GM18526 (cell line): Measurements from ENCODE around the gene TNNC2.

Experiments used
- POLR2A ChIP-seq: IDR thresholded peaks from 3 replicates; pipeline ENCODE4 v1.6.1; 2011; ENCODE audit not compliant: insufficient read length; ENCODE audit errors: extremely low read depth

The TNNC2 gene

GRCh38 chr20:45833030-45833882, 6.1 kb upstream of the TNNC2 start, which contains the start of gene SNX21:
SNX21 (plus strand) TSS chr20:45833799; CDS start chr20:45833920, 121 bp downstream.
- no peak for TF ChIP-seq POLR2A

- TF ChIP-seq POLR2A = no peak
Observed at GRCh38 chr20:45832619-45833018, 5.5 kb upstream of the TNNC2 start.

- TF ChIP-seq POLR2A = no peak
Observed at GRCh38 chr20:45828589-45828988, 1.5 kb upstream of the TNNC2 start.

DNA sequence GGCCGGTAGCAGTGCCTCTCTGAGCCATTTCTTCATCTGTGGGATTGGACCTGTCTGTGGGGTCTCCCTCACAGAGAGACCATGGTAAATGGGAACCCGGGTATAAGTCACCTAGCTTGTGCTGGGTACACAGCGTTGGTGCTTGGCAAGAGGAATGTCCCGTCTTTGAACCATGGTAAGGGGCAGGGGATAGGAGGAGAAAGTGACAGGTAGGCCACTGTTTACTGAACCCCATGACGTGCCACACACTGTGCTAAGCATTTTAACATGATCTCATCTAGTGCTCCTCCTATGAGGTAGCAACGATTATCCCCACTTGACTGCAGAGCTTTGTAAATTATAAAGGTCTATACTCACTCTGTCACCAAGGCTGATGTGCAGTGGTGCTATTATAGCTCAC, 600 bp upstream of the TNNC2 start:
- TF ChIP-seq POLR2A = no peak

DNA sequence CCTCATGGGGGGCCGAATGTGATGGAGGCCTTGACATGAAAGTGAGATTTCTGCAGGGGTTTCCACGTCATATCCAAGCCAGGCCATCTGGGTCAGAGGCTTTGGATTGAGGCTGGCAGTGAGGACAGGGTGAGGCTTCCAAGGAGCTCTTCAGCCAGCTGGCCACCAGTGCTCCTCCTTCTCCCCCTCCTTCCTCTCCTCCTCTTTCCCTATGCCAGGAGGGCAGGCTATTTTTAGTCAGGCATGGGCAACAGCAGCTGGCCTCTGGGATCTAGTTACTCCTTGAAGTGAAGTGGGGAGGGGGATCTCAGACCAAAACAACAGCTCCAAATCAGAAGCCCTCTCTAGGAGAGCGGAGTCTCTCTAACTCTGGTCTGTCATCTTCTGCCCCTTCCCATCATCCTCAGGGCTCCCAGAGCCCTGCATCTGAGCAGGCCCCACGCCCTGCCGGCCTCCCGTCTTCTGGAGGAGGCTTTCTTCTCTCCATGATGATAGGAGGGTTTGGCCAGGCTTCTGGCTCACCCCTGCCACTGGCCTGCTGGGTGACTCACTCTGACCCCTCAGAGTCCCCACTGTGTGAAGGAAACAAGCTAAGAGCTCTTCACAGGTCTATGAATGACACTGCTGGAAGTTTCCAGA, 612 bp downstream of the TNNC2 start:
- TF ChIP-seq POLR2A = no peak

DNA sequence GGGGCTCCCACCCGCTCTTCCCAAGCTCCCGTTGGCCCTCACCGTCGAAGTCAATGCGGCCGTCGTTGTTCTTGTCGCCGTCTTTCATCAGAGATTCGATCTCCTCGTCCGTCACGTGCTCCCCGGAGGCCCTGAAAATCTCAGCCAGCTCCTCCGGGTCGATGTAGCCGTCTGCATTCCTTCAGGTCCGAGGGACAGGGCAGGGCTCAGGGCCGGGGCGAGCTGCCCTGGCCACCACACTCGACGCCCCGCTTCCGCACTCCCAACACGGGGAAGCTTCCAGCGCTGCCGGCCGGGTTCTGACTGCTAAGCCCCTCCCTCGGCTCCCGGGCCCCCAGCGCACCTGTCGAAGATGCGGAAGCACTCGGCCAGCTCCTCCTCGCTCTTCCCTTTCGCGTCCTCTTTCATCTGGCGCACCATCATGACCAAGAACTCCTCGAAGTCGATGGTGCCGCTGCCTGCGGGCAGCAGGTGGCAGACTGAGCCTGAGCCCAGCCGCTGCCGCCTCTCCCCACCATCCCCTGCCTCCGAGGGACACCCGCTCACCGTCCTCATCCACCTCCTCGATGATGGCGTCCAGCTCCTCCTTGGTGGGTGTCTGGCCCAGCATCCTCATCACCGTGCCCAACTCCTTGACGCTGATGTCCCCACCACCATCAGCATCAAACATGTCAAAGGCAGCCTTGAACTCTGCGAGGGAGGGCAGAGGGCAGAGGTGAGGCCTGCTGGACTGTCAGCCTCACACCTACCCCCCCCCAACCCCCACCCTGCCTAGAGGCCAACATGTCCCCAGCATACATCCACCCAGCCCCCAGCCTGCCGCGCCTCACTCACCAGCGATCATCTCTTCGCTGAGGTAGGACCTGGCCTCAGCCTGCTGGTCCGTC, 2.9 kb downstream of the TNNC2 start:
- TF ChIP-seq POLR2A = no peak

DNA sequence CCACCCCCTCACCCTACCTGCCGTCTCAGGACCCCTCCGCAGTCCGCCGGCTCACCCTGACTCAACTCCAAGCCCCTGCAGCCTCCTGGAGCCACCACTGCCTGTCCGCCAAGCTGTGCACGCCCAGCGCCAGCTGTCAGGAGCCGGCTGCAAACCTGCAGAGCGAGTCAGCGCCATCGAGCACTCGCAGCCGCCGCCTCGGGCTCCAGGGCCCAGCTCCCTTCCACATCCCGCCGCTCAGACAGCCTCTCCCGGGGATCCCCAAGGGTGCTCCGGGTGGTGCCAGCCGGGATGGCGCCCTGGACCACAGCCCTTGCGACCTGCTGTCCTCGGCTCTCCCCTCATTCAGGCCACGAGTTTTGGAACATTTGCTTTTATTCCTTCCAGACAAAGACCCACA, 4.3 kb downstream of the TNNC2 start:
- no peak for TF ChIP-seq POLR2A

DNA sequence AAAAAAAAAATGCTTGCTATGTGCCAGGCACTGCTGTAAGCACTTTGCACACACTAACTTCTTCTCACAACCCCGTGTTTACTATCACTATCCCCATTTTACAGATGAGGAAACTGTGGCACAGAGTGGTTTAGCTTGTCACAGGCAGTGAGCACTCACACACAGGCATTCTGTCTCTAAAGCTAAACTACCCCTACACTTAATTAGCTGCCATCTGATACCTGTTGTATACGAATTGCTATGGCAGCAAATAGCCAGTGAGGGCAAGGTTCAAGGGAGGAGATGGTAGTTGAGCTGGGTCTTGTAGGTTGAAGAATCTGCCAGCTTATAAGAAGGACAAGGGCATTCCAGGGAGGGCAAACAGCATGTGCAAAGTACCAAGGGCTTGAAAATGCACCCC, 5.2 kb downstream of the TNNC2 start:
- no peak for TF ChIP-seq POLR2A

DNA sequence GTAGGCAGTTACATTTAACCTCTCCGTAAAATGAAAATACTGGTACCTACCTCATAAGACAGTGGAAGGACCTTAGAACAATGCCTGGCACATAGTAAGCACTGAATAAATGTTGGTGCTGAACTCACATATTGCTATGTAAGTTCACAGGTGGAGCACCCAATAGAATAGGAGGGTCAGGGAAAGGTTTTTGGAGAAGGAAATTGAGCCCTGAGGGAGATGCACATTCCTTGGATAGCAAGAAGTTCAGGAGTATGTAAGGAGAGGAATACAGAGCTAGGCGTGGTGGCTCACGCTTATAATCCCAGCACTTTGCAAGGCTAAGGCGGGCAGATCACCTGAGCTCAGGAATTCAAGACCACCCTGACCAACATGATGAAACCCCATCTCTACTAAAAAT, 7.6 kb downstream of the TNNC2 start:
- TF ChIP-seq POLR2A = no peak

- TF ChIP-seq POLR2A = no peak
Observed at GRCh38 chr20:45818239-45818638, 8.9 kb downstream of the TNNC2 start.

DNA sequence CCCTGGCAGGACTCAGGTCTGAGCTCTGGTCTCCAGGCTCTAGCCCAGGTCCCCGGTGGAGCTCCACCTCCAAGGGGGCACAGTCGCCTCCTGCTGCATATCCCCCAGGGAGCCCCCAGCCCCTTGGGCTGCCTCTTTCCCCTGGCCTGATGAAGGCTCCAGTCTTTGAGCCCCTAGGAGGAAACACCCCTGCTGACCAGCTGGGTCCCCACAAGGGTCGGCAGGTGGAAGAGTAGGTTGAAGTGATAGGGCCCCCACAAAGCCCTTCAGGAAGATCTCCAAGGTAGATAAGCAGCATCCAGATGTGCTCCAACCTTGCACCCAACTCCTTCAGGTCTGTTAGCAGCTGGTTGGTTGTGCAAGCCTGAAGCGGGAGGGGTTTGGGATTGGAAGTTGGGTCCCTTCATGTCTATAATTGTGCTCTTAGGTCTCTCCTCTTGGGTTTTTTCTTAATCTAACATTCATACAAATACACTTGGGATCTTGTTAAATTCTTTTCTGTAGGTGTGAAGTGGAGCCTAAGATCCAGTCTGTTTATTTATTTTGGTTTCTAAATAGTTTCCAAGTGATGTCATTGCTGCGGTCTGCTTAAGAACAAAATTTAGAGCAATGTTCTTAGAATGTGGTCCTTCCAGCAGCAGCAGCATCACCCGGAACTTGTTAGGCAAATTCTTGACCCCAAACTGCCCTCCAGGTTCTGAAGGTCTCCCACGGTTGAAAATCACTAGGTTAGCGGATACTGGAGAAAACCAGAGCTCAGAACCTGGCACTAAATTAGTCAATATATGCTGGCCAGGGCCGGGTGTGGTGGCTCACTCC, 9.5 kb downstream of the TNNC2 start:
- TF ChIP-seq POLR2A = no peak

GRCh38 chr20:45816951-45817350, 10.2 kb downstream of the TNNC2 start:
- no peak for TF ChIP-seq POLR2A

GRCh38 chr20:45814314-45814713, 12.8 kb downstream of the TNNC2 start:
- no peak for TF ChIP-seq POLR2A

DNA sequence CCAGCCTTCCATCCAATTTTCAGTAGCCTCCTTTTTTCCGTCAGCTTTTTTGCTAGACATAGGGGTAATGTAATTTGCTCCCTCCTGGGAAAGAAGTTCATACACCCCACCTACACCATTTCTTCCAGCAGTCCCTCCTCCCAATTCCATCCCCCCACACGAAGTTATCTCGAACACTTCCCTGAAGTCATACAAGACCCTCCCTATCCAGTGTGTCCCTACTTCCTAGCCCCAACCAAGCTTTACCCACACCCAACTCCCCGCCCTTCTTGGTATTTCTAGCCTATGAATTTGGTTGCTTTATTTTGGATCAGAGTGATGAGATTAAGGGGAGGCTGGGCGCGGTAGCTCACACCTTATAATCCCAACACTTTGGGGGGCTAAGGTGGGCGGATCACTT, 13.6 kb downstream of the TNNC2 start:
- no peak for TF ChIP-seq POLR2A

DNA sequence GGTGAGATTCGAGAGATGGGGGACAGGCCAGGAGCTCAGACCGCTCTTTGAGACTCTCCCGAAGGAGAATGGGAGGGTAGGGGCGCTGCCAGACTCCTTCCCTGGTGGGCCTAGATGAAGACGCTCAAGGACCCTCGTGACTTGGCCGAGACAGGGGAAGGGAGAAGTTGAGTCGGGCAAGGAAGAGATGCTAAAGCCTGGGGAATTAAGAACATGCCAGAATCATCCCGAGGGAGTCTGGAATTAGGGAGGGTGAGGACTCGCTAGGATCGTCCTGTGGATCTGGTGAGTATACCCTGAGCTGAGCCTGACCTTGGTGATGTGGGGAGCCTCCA, 14.1 kb downstream of the TNNC2 start:
- no peak for TF ChIP-seq POLR2A
